Mucosa of descending colon (tissue), 3 donors: Measurements from ENCODE around the gene SLC46A3. TPM values are rescaled to one million over a fixed set of nuclear protein-coding genes. Genes with fewer than 3 reads are reported as not detected.
A peak's percentile ranks its signal among the peaks of the same experiment; 100 is the strongest.

Source experiments
- ATAC-seq: fragments of 200-7000 bp; cut with Tn5 transposase; one replicate; pipeline ENCODE4 v1.9.1; 2020; ENCODE audit warnings: mild to moderate bottlenecking, moderate library complexity
- DNase-seq, 3 donors: peaks; one replicate each; pipeline ENCODE4 v3.0.0-alpha.2; 2020
- H3K36me3 ChIP-seq: fragments of 200-600 bp; one replicate; pipeline ENCODE4 v1.8.0; 2021; ENCODE audit warnings: low read depth, mild to moderate bottlenecking
- H3K4me1 ChIP-seq: fragments of 200-600 bp; one replicate; pipeline ENCODE4 v1.8.0; 2021; ENCODE audit warnings: low read depth, mild to moderate bottlenecking
- H3K4me3 ChIP-seq: fragments of 200-600 bp; one replicate; pipeline ENCODE4 v1.8.0; 2021; ENCODE audit warnings: mild to moderate bottlenecking
- H3K9me3 ChIP-seq: fragments of 200-600 bp; one replicate; pipeline ENCODE4 v1.8.0; 2021; ENCODE audit warnings: mild to moderate bottlenecking
- CTCF ChIP-seq: fragments of 200-600 bp; IDR thresholded peaks from one replicate; pipeline ENCODE4 v1.8.0; 2022; ENCODE audit warnings: antibody characterized with exemption, mild to moderate bottlenecking
- intact Hi-C, 2 donors: fragments of 100-400 bp; cut with DNase I in 1 of 2; cut with micrococcal nuclease in 1 of 2; formaldehyde crosslinking; loops; one replicate each; pipeline versions ENCODE4 v1.11.0 to v1.11.1; 2022; cut with DNase I, micrococcal nuclease
- total RNA-seq, 3 donors: library from RNA; stranded (reverse); fragmentation: NEBNext Ultra II Directional in 2 of 3; extraction: Animal tissue kit (Norgen Biotek cat#: 25700) in 2 of 3; gene quantifications; one replicate each; pipeline versions ENCODE4 v1.2.1 to v1.2.4, GENCODE V29; 2021 to 2023
- donor health status: DM: no; HTN: no; CAD: no; lungs with moderate emphysema.
- donor health status: DM: no; HTN: no; CAD: no.
- donor health status: DM: no; HTN: yes; CAD: no.

Gene SLC46A3
- total RNA-seq, 3 donors from 2014 or later: 43.0 to 65.5 (median 46.3) TPM

DNA sequence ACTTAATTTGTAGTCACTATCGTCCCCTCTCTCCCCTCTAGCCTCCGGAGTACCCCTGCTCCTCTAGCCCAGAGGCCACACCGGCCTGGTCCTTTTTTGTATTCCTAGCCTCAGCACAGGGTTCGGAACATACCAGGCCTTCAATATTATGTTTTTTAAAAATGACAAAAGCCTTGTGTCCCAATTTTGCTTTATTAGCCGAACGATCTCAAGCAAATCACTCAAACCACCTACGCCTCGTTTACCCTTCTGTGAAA, 60.3 kb downstream of the SLC46A3 start:
- intact Hi-C loops: no loop called here
- Histone ChIP-seq H3K9me3 (no peaks in the 10 kb centered on the region), H3K4me1 (peaks cover 23% of the 10 kb centered on the region), H3K4me3 (peak overlapping the region; percentile 95), H3K36me3 (no peaks in the 10 kb centered on the region)
- no peak for TF ChIP-seq CTCF
- ATAC-seq (peak; percentile 12), DNase-seq (peak in 2 of 3 donors; percentile 15 to 29)

GRCh38 chr13:28657784-28658538, 60.8 kb downstream of the SLC46A3 start:
- no peaks in the 10 kb centered on the region for H3K9me3 ChIP-seq
- H3K4me3 ChIP-seq: peak overlapping the region; percentile 95
- peaks cover 23% of the 10 kb centered on the region for H3K4me1 ChIP-seq
- intact Hi-C loops: no loop called here
- ATAC-seq (peak; percentile 25), DNase-seq (no peak)
- H3K36me3 ChIP-seq: no peaks in the 10 kb centered on the region
- TF ChIP-seq CTCF: no peak

GRCh38 chr13:28655561-28655960, 63.2 kb downstream of the SLC46A3 start:
- no peak for TF ChIP-seq CTCF
- intact Hi-C loops: no loop called here
- ATAC-seq: no peak

DNA sequence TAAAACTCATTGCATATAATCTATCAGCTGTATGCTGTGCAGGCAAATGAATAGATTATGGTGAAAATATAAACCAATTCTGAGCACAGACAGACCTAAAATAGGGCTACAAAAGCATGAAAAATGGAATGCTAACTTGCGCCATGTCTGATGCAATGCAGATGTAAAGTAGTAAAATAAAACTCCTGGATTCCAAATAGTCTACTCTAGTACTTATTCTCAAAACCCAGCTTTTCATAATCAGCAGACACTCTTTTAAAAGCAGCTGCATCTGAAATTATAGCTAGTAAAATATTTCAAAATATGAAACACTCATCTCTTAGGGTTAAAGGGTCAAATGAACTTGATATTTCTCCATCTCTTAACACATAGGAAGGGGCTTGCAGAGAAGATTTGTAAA, 64.5 kb downstream of the SLC46A3 start:
- no peak for TF ChIP-seq CTCF
- ATAC-seq (no peak), DNase-seq (no peak)
- intact Hi-C loops: no loop called here
- peaks cover 10% of the 10 kb centered on the region for H3K4me1 ChIP-seq
- no peak overlapping the region for H3K4me3 ChIP-seq
- no peaks in the 10 kb centered on the region for H3K36me3 ChIP-seq
- no peaks in the 10 kb centered on the region for H3K9me3 ChIP-seq

More at GRCh38 chr13:28655561-28655960, 63.2 kb downstream of the SLC46A3 start:
- H3K9me3 ChIP-seq: no peaks in the 10 kb centered on the region
- H3K36me3 ChIP-seq: no peaks in the 10 kb centered on the region
- no peak for DNase-seq
- H3K4me1 ChIP-seq: peaks cover 20% of the 10 kb centered on the region
- no peak overlapping the region for H3K4me3 ChIP-seq

- intact Hi-C loops: no loop called here
- H3K4me1 ChIP-seq: peaks cover 10% of the 10 kb centered on the region
- DNase-seq (no peak), ATAC-seq (no peak)
- no peaks in the 10 kb centered on the region for H3K9me3 ChIP-seq
- H3K36me3 ChIP-seq: no peaks in the 10 kb centered on the region
- no peak overlapping the region for H3K4me3 ChIP-seq
- TF ChIP-seq CTCF: no peak
These were observed 65.7 kb downstream of the SLC46A3 start for GRCh38 chr13:28653111-28653510.
